WTC11 (cell line): ENCODE measurements around the gene TNXB. TPM values are rescaled to one million over a fixed set of nuclear protein-coding genes. Genes with fewer than 3 reads are reported as not detected.
"Not testable (repeated sequence)": the region's sequence is repeated elsewhere in the genome, so short reads cannot be mapped to it uniquely, and the experiment has no call there.

Source experiments
- ATAC-seq: fragments of 200-7000 bp; cut with Tn5 transposase; 2 replicates; pipeline ENCODE4 v1.10.0; 2021; ENCODE audit warnings: mild to moderate bottlenecking, moderate library complexity
- CTCF ChIA-PET: fragments of 300-600 bp; sonication (Branson Sonifier 250); formaldehyde crosslinking; loops from one replicate; lab custom pipeline; 2021; ENCODE audit warnings: antibody characterized with exemption; lab: Charles Lee
- POLR2A ChIA-PET: fragments of 350-600 bp; sonication (Branson Sonifier 250); formaldehyde crosslinking; loops from one replicate; lab custom pipeline; 2021; ENCODE audit warnings: antibody characterized with exemption; lab: Charles Lee
- DNase-seq: peaks from one replicate; pipeline ENCODE4 v3.0.0; 2021; ENCODE audit warnings: low spot score
- H3K27ac Mint-ChIP-seq: 2 replicates; pipeline ENCODE4 v1.8.0; 2021; ENCODE audit warnings: mixed read lengths
- H3K27me3 Mint-ChIP-seq: 2 replicates; pipeline ENCODE4 v1.8.0; 2021; ENCODE audit warnings: low read depth, mild to moderate bottlenecking, moderate library complexity, mixed read lengths
- H3K36me3 Mint-ChIP-seq: 2 replicates; pipeline ENCODE4 v1.8.0; 2021; ENCODE audit warnings: mixed read lengths
- H3K4me1 Mint-ChIP-seq: 2 replicates; pipeline ENCODE4 v1.8.0; 2022; ENCODE audit warnings: mixed read lengths
- H3K4me3 Mint-ChIP-seq: 2 replicates; pipeline ENCODE4 v1.8.0; 2021; ENCODE audit warnings: mild to moderate bottlenecking, moderate library complexity, mixed read lengths
- H3K9me3 Mint-ChIP-seq: 2 replicates; pipeline ENCODE4 v1.8.0; 2021; ENCODE audit warnings: mixed read lengths
- ATF3 ChIP-seq: sonication (generic); formaldehyde crosslinking; conservative IDR thresholded peaks from 2 replicates; pipeline ENCODE4 v1.8.1; 2022; ENCODE audit warnings: mild to moderate bottlenecking, missing genetic modification reagents
- E2F5 ChIP-seq: sonication (generic); formaldehyde crosslinking; IDR thresholded peaks from 2 replicates; pipeline ENCODE4 v1.8.1; 2022; ENCODE audit warnings: mild to moderate bottlenecking, moderate library complexity, missing genetic modification reagents
- FOXK1 ChIP-seq: sonication (generic); formaldehyde crosslinking; IDR thresholded peaks from 2 replicates; pipeline ENCODE4 v1.8.0; 2022; ENCODE audit warnings: mild to moderate bottlenecking, moderate library complexity, missing genetic modification reagents
- GABPB1 ChIP-seq: sonication (generic); formaldehyde crosslinking; IDR thresholded peaks from 2 replicates; pipeline ENCODE4 v1.8.1; 2023; ENCODE audit warnings: mild to moderate bottlenecking, missing genetic modification reagents
- HMGA2 ChIP-seq: fragments of 250-450 bp; sonication (Bioruptor Pico); IDR thresholded peaks from 2 replicates; pipeline ENCODE4 v1.4.0; 2021; ENCODE audit warnings: mild to moderate bottlenecking, moderate library complexity
- MXD4 ChIP-seq: fragments of 250-450 bp; sonication (Bioruptor Pico); IDR thresholded peaks from 2 replicates; pipeline ENCODE4 v1.8.0; 2021; ENCODE audit warnings: mild to moderate bottlenecking, moderate library complexity, borderline replicate concordance
- MYBL2 ChIP-seq: sonication (generic); formaldehyde crosslinking; IDR thresholded peaks from 2 replicates; pipeline ENCODE4 v1.8.1; 2023; ENCODE audit warnings: mild to moderate bottlenecking, moderate library complexity, missing genetic modification reagents
- NR1H2 ChIP-seq: sonication (generic); formaldehyde crosslinking; IDR thresholded peaks from 2 replicates; pipeline ENCODE4 v1.9.0; 2021; ENCODE audit warnings: mild to moderate bottlenecking, moderate library complexity, missing genetic modification reagents
- PRDM15 ChIP-seq: sonication (generic); formaldehyde crosslinking; IDR thresholded peaks from 2 replicates; pipeline ENCODE4 v1.8.0; 2022; ENCODE audit warnings: missing genetic modification reagents
- ZNF121 ChIP-seq: sonication (generic); formaldehyde crosslinking; IDR thresholded peaks from 2 replicates; pipeline ENCODE4 v1.8.0; 2023; ENCODE audit warnings: missing genetic modification reagents
- ZNF219 ChIP-seq: sonication (generic); formaldehyde crosslinking; IDR thresholded peaks from 2 replicates; pipeline ENCODE4 v1.8.0; 2023; ENCODE audit warnings: missing genetic modification reagents, mild to moderate bottlenecking, borderline replicate concordance
- total RNA-seq: library from RNA; stranded (reverse); gene quantifications from 3 replicates; pipeline ENCODE4 v1.2.3, GENCODE V29; 2021
- TF ChIP-seq, protein P1 (sequence below): fragments of 250-450 bp; sonication (Bioruptor Pico); IDR thresholded peaks from 2 replicates; pipeline ENCODE4 v2.1.2; 2022; ENCODE audit warnings: mild to moderate bottlenecking, moderate library complexity
- TF ChIP-seq, protein P2 (sequence below): sonication (generic); formaldehyde crosslinking; IDR thresholded peaks from 2 replicates; pipeline ENCODE4 v1.8.1; 2023; ENCODE audit warnings: mild to moderate bottlenecking, missing genetic modification reagents, moderate library complexity
- TF ChIP-seq, protein P3 (sequence below): sonication (generic); formaldehyde crosslinking; IDR thresholded peaks from 2 replicates; pipeline ENCODE4 v1.8.1; 2022; ENCODE audit warnings: missing genetic modification reagents, borderline replicate concordance

Gene TNXB
- total RNA-seq, 1 experiment from 2014 or later = 6.4 TPM

DNA sequence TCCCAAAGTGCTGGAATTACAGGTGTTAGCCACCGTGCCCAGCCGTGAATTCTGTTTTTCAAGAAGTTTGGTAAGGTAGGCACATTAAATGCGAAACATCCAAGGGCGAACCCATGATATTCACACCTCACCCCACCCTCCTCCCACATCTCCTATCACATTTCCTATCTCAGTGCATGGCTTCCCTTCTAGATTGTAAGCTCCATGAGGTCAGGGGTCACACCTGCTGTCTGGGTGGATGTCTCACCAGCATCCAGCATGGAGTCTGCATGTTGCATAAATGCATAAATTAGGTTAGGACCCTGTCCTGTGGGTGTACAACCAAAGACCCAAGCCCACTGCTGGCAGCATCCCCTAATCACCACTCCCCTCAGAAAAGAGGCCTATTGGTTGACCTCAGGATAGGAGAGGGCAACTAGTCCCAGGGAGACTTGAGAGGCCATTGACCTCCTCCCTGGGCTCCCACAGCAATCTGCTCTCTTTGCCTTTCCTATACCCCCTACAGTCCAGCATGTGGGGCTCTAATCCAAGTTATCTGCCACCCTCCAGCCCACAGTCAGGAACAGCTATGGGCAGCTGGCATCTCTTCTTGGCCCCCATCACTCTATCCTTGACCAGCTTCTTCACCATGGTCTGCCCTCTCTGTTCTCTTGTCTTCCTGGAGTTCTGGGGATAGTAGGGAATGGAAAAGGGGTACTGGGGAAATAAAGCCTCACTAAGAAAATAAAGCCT, 38.4 kb upstream of the TNXB start:
- no peak for TF ChIP-seq MYBL2 (CRISPR knock-in tag)
- no peak for TF ChIP-seq E2F5
- no peak for TF ChIP-seq ATF3 (CRISPR knock-in tag)
- TF ChIP-seq, protein P1, sequence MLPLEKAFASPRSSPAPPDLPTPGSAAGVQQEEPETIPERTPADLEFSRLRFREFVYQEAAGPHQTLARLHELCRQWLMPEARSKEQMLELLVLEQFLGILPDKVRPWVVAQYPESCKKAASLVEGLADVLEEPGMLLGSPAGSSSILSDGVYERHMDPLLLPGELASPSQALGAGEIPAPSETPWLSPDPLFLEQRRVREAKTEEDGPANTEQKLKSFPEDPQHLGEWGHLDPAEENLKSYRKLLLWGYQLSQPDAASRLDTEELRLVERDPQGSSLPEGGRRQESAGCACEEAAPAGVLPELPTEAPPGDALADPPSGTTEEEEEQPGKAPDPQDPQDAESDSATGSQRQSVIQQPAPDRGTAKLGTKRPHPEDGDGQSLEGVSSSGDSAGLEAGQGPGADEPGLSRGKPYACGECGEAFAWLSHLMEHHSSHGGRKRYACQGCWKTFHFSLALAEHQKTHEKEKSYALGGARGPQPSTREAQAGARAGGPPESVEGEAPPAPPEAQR = no peak
- TF ChIP-seq ZNF121 (CRISPR knock-in tag) = no peak
- TF ChIP-seq FOXK1 (CRISPR knock-in tag) = no peak
- TF ChIP-seq MXD4 (CRISPR knock-in tag) = no peak
- CTCF ChIA-PET = interaction anchor here (1.3 to 2.9 kb wide), 5 partner anchors 9 to 691 kb away, joined by 4 to 38 read pairs (median 11); partner anchors contain the start of genes ATF6B, FKBPL and TAP2
- DNase-seq (no peak), ATAC-seq (no peak)
- no peaks in the 10 kb centered on the region for H3K9me3 Mint-ChIP-seq
- POLR2A ChIA-PET = no interaction called here
- H3K27ac Mint-ChIP-seq = peak overlapping the region; percentile 12; the same call in 1 of the 2 replicates
- peaks cover 46% of the 10 kb centered on the region for H3K4me1 Mint-ChIP-seq
- peak overlapping the region; percentile 95 for H3K4me3 Mint-ChIP-seq
- H3K36me3 Mint-ChIP-seq = no peaks in the 10 kb centered on the region
- H3K27me3 Mint-ChIP-seq = peaks cover 59% of the 10 kb centered on the region

DNA sequence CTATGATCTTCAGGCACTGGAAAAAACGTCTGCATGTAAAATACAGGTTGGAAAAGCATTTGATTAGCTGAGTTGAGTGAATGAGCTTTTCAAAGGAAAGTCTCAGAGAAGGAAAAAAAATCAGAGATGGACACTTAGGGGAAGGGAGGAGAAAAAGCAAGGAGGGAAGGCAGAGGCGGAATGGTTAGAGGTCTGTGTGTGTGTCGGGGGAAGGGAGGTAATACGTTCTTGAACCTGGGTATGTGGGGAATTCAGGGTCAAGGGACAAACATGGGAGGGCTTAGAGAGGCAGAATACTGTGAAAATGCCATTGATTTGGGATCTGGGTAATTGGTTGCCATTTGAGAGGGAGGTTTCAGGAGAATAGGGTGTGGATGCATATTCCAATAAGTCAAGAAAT, 37.5 kb upstream of the TNXB start:
- peaks cover 40% of the 10 kb centered on the region for H3K4me1 Mint-ChIP-seq
- peaks cover 51% of the 10 kb centered on the region for H3K27me3 Mint-ChIP-seq
- TF ChIP-seq MYBL2 (CRISPR knock-in tag) = no peak
- TF ChIP-seq PRDM15 = peak; percentile 55
- H3K4me3 Mint-ChIP-seq = no peak overlapping the region; the same call in 1 of the 2 replicates
- DNase-seq (no peak), ATAC-seq (no peak)
- ChIA-PET POLR2A (interaction anchor here (0.6 to 1.5 kb wide), 4 partner anchors 18 to 99 kb away, joined by 3 to 6 read pairs (median 4); partner anchors contain the start of gene ATF6B), CTCF (interaction anchor here (0.9 to 1.1 kb wide), 2 partner anchors 15 to 16 kb away, joined by 3 read pairs; partner anchors contain the start of gene FKBPL)
- no peaks in the 10 kb centered on the region for H3K36me3 Mint-ChIP-seq
- peak overlapping the region; percentile 3; the same call in 1 of the 2 replicates for H3K27ac Mint-ChIP-seq
- no peaks in the 10 kb centered on the region for H3K9me3 Mint-ChIP-seq

GRCh38 chr6:32146287-32146686, 37.1 kb upstream of the TNXB start:
- Mint-ChIP-seq H3K27me3 (peaks cover 47% of the 10 kb centered on the region), H3K36me3 (no peaks in the 10 kb centered on the region), H3K4me3 (no peak overlapping the region)
- CTCF ChIA-PET = interaction anchor here (0.9 to 1.1 kb wide), 2 partner anchors 14 to 16 kb away, joined by 3 read pairs; partner anchors contain the start of gene FKBPL
- TF ChIP-seq NR1H2 (CRISPR knock-in tag) = no peak
- no peak for TF ChIP-seq ZNF219
- TF ChIP-seq, protein P2, sequence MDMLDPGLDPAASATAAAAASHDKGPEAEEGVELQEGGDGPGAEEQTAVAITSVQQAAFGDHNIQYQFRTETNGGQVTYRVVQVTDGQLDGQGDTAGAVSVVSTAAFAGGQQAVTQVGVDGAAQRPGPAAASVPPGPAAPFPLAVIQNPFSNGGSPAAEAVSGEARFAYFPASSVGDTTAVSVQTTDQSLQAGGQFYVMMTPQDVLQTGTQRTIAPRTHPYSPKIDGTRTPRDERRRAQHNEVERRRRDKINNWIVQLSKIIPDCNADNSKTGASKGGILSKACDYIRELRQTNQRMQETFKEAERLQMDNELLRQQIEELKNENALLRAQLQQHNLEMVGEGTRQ (CRISPR knock-in tag) = no peak
- TF ChIP-seq, protein P3, sequence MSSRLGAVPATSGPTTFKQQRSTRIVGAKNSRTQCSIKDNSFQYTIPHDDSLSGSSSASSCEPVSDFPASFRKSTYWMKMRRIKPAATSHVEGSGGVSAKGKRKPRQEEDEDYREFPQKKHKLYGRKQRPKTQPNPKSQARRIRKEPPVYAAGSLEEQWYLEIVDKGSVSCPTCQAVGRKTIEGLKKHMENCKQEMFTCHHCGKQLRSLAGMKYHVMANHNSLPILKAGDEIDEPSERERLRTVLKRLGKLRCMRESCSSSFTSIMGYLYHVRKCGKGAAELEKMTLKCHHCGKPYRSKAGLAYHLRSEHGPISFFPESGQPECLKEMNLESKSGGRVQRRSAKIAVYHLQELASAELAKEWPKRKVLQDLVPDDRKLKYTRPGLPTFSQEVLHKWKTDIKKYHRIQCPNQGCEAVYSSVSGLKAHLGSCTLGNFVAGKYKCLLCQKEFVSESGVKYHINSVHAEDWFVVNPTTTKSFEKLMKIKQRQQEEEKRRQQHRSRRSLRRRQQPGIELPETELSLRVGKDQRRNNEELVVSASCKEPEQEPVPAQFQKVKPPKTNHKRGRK (CRISPR knock-in tag) = no peak
- TF ChIP-seq GABPB1 = peak; percentile 90
- no peak for TF ChIP-seq HMGA2
- TF ChIP-seq, all 79 proteins: peak for 1
- Mint-ChIP-seq H3K27ac (peak overlapping the region; percentile 3), H3K4me1 (peaks cover 38% of the 10 kb centered on the region), H3K9me3 (no peaks in the 10 kb centered on the region)
- POLR2A ChIA-PET = interaction anchor here (0.6 to 1.5 kb wide), 4 partner anchors 17 to 98 kb away, joined by 3 to 6 read pairs (median 4); partner anchors contain the start of gene ATF6B
- ATAC-seq = no peak
- DNase-seq = no peak

DNA sequence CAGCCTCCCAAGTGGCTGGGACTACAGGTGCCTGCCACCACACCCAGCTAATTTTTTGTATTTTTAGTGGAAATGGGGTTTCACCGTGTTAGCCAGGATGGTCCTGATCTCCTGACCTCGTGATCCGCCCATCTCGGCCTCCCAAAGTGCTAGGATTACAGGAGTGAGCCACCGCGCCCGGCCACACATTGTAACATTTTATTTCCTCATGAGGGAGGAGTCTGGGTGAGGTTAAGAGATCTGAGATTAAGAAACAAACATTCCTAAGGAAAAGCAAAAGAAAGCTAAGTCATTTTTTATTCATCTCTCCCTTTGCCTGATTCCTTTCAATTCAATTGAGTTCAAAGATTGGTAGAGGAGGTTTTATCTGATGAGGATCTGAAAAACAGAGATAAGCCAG, 35.1 kb upstream of the TNXB start:
- POLR2A ChIA-PET = not testable (repeated sequence)

More for the DNA sequence above, 35.1 kb upstream of the TNXB start:
- H3K36me3 Mint-ChIP-seq, H3K9me3 Mint-ChIP-seq, H3K27ac Mint-ChIP-seq, DNase-seq, H3K4me3 Mint-ChIP-seq, CTCF ChIA-PET, ATAC-seq: not testable (repeated sequence)
- Mint-ChIP-seq H3K27me3 (peaks cover 33% of the 10 kb centered on the region), H3K4me1 (peaks cover 25% of the 10 kb centered on the region)
